Activated T-cell treated with anti-CD3 and anti-CD28 coated beads for 1 hour (primary cell): Measurements from ENCODE around the gene ZDHHC9.

Experiments used
- DNase-seq: peaks from one replicate; pipeline ENCODE4 v3.0.0-alpha.2; 2020; ENCODE audit warnings: low read depth

ZDHHC9 gene

GRCh38 chrX:129762448-129762847 lies 81.2 kb downstream of the ZDHHC9 start:
- DNase-seq: no peak

DNA sequence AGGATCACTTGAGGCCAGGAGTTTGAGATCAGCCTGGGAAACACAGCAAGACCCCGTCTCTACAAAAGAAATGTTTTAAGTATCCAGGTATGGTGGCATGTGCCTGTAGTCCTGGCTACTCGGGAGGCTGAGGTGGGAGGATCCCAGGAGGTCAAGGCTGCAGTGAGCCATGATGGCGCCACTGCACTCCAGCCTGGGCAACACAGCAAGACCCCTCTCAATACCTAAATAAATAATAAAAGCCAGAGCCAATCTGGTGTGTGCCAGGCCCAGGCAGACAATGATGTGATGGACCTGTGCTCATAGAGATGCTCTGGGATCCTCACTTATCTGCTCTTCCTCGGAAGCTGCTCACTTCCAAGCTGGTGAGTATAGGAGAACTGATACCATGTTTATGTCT lies 82.1 kb downstream of the ZDHHC9 start:
- DNase-seq: no peak

GRCh38 chrX:129760981-129761380 lies 82.7 kb downstream of the ZDHHC9 start:
- no peak for DNase-seq

GRCh38 chrX:129760155-129760554 lies 83.5 kb downstream of the ZDHHC9 start:
- DNase-seq: no peak

GRCh38 chrX:129759576-129760061 lies 84.1 kb downstream of the ZDHHC9 start:
- no peak for DNase-seq

GRCh38 chrX:129755779-129756650 lies 87.7 kb downstream of the ZDHHC9 start:
- DNase-seq: no peak

DNA sequence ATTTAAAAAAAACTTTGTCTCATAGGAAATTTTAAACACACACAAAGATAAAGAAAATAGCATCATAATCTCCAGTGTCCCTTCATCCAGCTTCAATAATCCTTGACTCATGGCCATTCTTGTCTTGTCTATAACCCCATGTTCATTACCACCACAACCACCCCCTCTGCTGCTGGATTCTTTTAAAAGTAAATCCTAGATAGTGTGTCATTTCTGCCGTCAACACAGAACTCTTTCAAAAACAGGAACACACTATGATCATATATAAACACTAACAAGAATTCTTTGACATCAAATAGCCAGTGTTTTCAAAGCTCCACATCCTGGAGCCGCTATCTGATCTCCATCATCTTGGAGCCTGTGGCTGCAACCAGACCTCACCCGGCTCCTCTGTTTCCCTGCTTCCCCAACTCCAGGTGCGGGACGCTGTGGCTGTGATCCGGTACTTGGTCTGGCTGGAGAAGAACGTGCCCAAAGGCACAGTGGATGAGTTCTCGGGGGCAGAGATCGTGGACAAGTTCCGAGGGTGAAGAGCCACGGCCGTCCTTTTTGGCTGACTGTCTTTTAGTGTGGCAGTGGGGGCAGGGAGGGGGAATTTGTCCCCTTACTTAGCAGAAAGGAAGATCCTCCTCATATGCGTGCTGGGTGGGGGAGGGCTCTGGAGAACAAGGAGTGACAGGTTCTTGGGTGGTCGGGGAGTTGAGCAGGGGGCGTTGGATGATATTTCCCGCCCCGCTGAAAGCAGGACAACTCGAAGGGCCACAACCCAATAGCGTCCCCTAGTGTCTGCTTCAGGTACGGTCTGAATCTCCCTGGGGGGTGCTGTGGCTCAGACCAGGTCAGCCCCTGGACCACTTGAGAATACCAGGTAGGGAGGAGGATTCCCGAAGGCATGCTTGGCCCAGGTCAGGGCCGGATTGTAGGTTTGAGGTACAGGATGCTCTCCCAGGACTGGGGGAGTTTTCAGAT lies 89.3 kb downstream of the ZDHHC9 start:
- DNase-seq: no peak
